ENCODE measurements around the gene CRISPLD2. TPM values are rescaled to one million over a fixed set of nuclear protein-coding genes. Genes with fewer than 3 reads are reported as not detected.
A peak's percentile ranks its signal among the peaks of the same experiment; 100 is the strongest.

CRISPLD2 gene
- total RNA-seq, 2 donors from 2014 or later: 0.30 to 0.66 TPM

- Mint-ChIP-seq H3K9me3 (no peaks in the 10 kb centered on the region), H3K27me3 (peaks cover 6% of the 10 kb centered on the region), H3K4me3 (no peak overlapping the region), H3K4me1 (no peaks in the 10 kb centered on the region), H3K36me3 (ENCODE audit: low read depth) (no peaks in the 10 kb centered on the region), H3K27ac (no peak overlapping the region)
- no peak for ATAC-seq (replicated peaks)
These were observed 123.8 kb downstream of the CRISPLD2 start for GRCh38 chr16:84943620-84944019.

DNA sequence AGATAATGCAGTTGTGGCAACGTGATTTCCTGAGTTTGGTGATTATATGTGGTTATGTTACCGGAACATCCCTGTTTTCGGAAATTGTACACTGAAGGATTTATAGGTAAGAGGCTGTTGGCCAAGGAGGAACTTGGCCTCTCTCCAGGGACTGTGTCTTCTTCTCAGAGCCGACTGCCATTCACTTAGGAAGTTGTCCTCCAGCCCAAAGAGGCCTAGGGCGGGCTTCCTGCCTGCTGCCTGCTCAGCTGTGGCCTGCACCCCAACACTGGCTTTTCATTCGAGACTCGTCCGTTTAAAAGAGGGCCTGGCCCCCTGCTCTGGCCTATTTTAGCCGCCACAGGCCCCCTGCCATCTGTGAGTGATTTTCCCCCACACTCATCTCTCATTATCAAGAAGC, 127.2 kb downstream of the CRISPLD2 start:
- Mint-ChIP-seq H3K4me3 (no peak overlapping the region), H3K36me3 (ENCODE audit: low read depth) (no peaks in the 10 kb centered on the region), H3K9me3 (no peaks in the 10 kb centered on the region), H3K27ac (no peak overlapping the region), H3K4me1 (no peaks in the 10 kb centered on the region), H3K27me3 (peaks cover 2% of the 10 kb centered on the region)
- no peak for ATAC-seq (replicated peaks)

GRCh38 chr16:84947996-84948850, 128.4 kb downstream of the CRISPLD2 start:
- H3K36me3 Mint-ChIP-seq (ENCODE audit: low read depth): no peaks in the 10 kb centered on the region
- no peak overlapping the region for H3K4me3 Mint-ChIP-seq
- no peak for ATAC-seq (replicated peaks)
- no peaks in the 10 kb centered on the region for H3K9me3 Mint-ChIP-seq
- no peak overlapping the region for H3K27ac Mint-ChIP-seq
- H3K27me3 Mint-ChIP-seq: no peaks in the 10 kb centered on the region
- H3K4me1 Mint-ChIP-seq: no peaks in the 10 kb centered on the region

DNA sequence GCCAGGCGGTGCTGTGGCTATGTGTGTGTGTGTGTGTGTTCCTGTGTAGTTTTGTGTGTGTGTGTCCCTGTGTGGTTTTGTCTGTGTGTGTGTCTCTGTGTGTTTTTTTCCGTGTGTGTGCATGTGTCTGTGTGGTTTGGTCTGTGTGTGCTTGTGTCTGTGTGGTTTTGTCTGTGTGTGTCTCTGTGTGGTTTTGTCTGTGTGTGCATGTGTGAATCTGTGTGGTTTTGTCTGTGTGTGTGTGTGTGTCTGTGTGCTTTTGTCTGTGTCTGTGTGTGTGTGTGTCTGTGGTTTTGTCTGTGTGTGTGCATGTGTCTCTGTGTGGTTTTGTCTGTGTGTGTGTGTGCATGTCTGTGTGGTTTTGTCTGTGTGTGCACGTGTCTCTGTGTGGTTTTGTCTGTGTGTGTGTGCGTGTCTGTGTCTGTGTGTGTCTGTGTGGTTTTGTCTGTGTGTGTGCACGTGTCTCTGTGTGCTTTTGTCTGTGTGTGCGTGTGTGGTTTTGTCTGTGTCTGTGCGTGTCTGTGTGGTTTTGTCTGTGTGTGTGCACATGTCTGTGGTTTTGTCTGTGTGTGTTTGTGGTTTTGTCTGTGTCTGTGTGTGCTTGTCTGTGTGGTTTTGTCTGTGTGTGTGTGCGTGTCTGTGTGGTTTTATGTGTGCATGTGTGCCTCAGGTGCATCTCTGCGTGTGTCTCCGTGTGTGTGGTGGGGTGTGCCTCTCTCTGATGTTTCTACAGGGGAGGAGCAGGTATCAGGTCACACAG, 129.2 kb downstream of the CRISPLD2 start:
- no peaks in the 10 kb centered on the region for H3K36me3 Mint-ChIP-seq (ENCODE audit: low read depth)
- H3K9me3 Mint-ChIP-seq: no peaks in the 10 kb centered on the region
- H3K27ac Mint-ChIP-seq: no peak overlapping the region
- H3K27me3 Mint-ChIP-seq: no peaks in the 10 kb centered on the region
- no peak for ATAC-seq (replicated peaks)
- H3K4me1 Mint-ChIP-seq: no peaks in the 10 kb centered on the region
- no peak overlapping the region for H3K4me3 Mint-ChIP-seq

- no peak overlapping the region for H3K4me3 Mint-ChIP-seq
- ATAC-seq (replicated peaks): no peak
- no peaks in the 10 kb centered on the region for H3K4me1 Mint-ChIP-seq
- no peak overlapping the region for H3K27ac Mint-ChIP-seq
- no peaks in the 10 kb centered on the region for H3K27me3 Mint-ChIP-seq
- no peaks in the 10 kb centered on the region for H3K9me3 Mint-ChIP-seq
- H3K36me3 Mint-ChIP-seq (ENCODE audit: low read depth): no peaks in the 10 kb centered on the region
These were observed 130.1 kb downstream of the CRISPLD2 start for GRCh38 chr16:84949772-84950436.

DNA sequence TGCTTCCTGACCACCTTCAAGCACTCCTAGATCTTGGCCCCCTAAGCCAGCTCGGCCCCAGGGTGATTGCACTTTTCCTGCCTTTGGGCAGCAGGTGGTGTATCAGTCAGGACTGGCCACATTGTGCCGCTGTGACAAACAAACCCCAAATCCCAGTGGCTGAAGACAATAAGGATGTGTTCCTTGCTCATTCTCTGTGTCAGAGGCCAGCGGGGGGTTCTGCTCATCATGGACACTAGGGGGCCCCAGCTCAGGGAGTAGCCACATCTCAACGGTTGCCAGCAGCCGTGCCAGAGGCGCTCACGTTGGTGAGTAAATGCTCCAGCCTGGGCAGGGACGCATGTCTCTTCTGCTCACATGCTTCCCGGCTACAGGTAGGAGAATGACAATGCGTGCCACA, 131.1 kb downstream of the CRISPLD2 start:
- no peaks in the 10 kb centered on the region for H3K9me3 Mint-ChIP-seq
- no peak overlapping the region for H3K4me3 Mint-ChIP-seq
- ATAC-seq (replicated peaks): peak; percentile 43
- no peaks in the 10 kb centered on the region for H3K4me1 Mint-ChIP-seq
- no peaks in the 10 kb centered on the region for H3K27me3 Mint-ChIP-seq
- H3K27ac Mint-ChIP-seq: no peak overlapping the region
- no peaks in the 10 kb centered on the region for H3K36me3 Mint-ChIP-seq (ENCODE audit: low read depth)

- Mint-ChIP-seq H3K4me1 (no peaks in the 10 kb centered on the region), H3K27me3 (no peaks in the 10 kb centered on the region), H3K27ac (no peak overlapping the region), H3K4me3 (no peak overlapping the region), H3K36me3 (ENCODE audit: low read depth) (no peaks in the 10 kb centered on the region), H3K9me3 (no peaks in the 10 kb centered on the region)
- ATAC-seq (replicated peaks): peak; percentile 91
These were observed 132.8 kb downstream of the CRISPLD2 start for GRCh38 chr16:84952335-84953189.

- Mint-ChIP-seq H3K36me3 (ENCODE audit: low read depth) (no peaks in the 10 kb centered on the region), H3K27ac (no peak overlapping the region), H3K4me1 (no peaks in the 10 kb centered on the region), H3K4me3 (no peak overlapping the region), H3K27me3 (no peaks in the 10 kb centered on the region), H3K9me3 (no peaks in the 10 kb centered on the region)
- no peak for ATAC-seq (replicated peaks)
These were observed 133.5 kb downstream of the CRISPLD2 start for GRCh38 chr16:84953190-84953746.

DNA sequence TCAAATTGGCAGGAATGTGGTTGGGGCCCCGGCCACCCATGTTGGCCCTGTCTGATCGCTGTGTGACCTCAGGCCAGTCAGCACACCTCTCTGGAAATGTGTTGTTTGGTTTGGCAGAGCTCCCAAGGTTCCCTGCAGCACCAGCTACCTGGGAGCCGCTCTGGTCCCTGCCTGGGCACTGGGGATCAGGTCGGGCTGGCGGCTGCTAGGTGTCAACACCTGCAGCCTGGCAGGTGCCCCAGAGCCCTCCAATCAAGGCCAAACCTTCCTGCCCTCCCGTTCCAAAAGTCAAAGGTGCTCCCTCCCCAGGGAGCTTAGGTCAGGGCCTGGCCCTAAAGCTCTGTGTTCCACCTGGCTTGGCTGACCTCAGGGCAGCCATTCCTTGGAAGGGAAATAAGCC, 135.6 kb downstream of the CRISPLD2 start:
- no peaks in the 10 kb centered on the region for H3K9me3 Mint-ChIP-seq
- no peak overlapping the region for H3K27ac Mint-ChIP-seq
- no peaks in the 10 kb centered on the region for H3K36me3 Mint-ChIP-seq (ENCODE audit: low read depth)
- ATAC-seq (replicated peaks): no peak
- H3K4me1 Mint-ChIP-seq: no peaks in the 10 kb centered on the region
- H3K27me3 Mint-ChIP-seq: no peaks in the 10 kb centered on the region
- no peak overlapping the region for H3K4me3 Mint-ChIP-seq

DNA sequence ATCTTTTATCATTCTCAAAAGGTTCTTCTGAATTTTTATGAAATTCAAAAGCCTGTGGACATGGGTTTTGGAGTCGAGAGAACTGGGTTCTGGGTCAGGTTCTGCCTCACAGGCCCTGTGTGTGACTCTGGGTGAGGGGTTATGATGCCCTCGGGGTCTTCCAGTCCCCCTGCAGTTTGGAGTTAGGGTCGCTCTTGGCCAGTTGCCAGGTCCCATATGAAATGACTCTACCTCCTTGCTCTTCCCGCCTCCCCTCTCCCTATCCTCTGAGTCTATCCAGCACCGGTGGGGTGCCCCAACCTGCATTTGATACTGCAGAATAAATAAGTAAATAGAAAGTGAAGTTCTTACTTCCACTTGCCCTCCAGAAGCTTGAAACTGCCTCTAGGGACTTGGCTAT, 137.4 kb downstream of the CRISPLD2 start:
- Mint-ChIP-seq H3K27ac (no peak overlapping the region), H3K4me1 (no peaks in the 10 kb centered on the region), H3K36me3 (ENCODE audit: low read depth) (no peaks in the 10 kb centered on the region), H3K27me3 (no peaks in the 10 kb centered on the region), H3K9me3 (no peaks in the 10 kb centered on the region), H3K4me3 (no peak overlapping the region)
- ATAC-seq (replicated peaks): no peak

DNA sequence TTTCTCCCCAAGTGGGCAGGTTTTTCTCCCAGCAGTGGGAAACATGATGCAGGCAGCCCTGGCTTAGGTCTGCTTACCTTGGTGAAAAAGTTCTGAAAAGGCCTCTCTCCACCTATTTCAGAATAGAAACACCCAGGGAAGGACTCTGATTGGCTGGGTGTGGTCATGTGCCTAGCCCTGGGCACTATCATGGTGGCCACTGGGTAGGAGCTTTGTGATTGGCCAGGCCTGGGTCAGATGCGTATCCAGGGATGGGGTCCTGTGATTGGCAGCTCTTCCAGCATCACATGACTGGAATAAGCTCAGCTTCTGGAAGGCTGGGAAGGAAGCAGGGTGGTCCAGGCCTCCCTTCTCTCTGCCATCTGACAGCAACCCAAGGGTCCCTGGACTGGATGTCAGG, 138.0 kb downstream of the CRISPLD2 start:
- Mint-ChIP-seq H3K9me3 (no peaks in the 10 kb centered on the region), H3K4me3 (no peak overlapping the region), H3K27me3 (no peaks in the 10 kb centered on the region), H3K4me1 (no peaks in the 10 kb centered on the region), H3K27ac (no peak overlapping the region), H3K36me3 (ENCODE audit: low read depth) (no peaks in the 10 kb centered on the region)
- ATAC-seq (replicated peaks): no peak
